Hepatocyte (in vitro differentiated cells): ENCODE data around the gene MFN2. TPM values are rescaled to one million over a fixed set of nuclear protein-coding genes. Genes with fewer than 3 reads are reported as not detected.

ENCODE experiments used
- DNase-seq: peaks from one replicate; pipeline ENCODE4 v3.0.0-alpha.2; 2016; ENCODE audit warnings: low spot score
- H2AFZ ChIP-seq: fragments of 200-600 bp; sonication (generic); 2 replicates; pipeline ENCODE4 v1.6.0; 2016; ENCODE audit warnings: antibody characterized with exemption, mild to moderate bottlenecking
- H3K27ac ChIP-seq: fragments of 200-600 bp; sonication (generic); 2 replicates; pipeline ENCODE4 v1.5.1; 2016; ENCODE audit warnings: mild to moderate bottlenecking
- H3K27me3 ChIP-seq: fragments of 200-600 bp; sonication (generic); 2 replicates; pipeline ENCODE4 v1.6.1; 2016
- H3K36me3 ChIP-seq: fragments of 200-600 bp; sonication (generic); replicated peaks from 2 replicates; pipeline ENCODE4 v1.5.1; 2016; ENCODE audit warnings: low read depth; ENCODE audit not compliant: insufficient read depth
- H3K4me1 ChIP-seq: fragments of 200-600 bp; sonication (generic); 2 replicates; pipeline ENCODE4 v1.5.1; 2016; ENCODE audit warnings: mild to moderate bottlenecking, moderate library complexity; ENCODE audit not compliant: insufficient read depth
- H3K4me2 ChIP-seq: fragments of 200-600 bp; sonication (generic); 2 replicates; pipeline ENCODE4 v1.6.0; 2016
- H3K4me3 ChIP-seq: fragments of 200-600 bp; sonication (generic); 2 replicates; pipeline ENCODE4 v1.5.1; 2016; ENCODE audit warnings: mild to moderate bottlenecking
- H3K79me2 ChIP-seq: fragments of 200-600 bp; sonication (generic); 2 replicates; pipeline ENCODE4 v1.6.0; 2017; ENCODE audit warnings: mild to moderate bottlenecking
- H3K9me2 ChIP-seq: fragments of 200-600 bp; sonication (generic); replicated peaks from 2 replicates; pipeline ENCODE4 v1.6.0; 2017; ENCODE audit warnings: mild to moderate bottlenecking; ENCODE audit not compliant: insufficient read depth
- H3K9me3 ChIP-seq: fragments of 200-600 bp; sonication (generic); 2 replicates; pipeline ENCODE4 v1.5.1; 2016; ENCODE audit warnings: low read depth, mild to moderate bottlenecking
- H4K20me1 ChIP-seq: fragments of 200-600 bp; sonication (generic); 2 replicates; pipeline ENCODE4 v1.6.0; 2016; ENCODE audit warnings: mild to moderate bottlenecking; ENCODE audit not compliant: insufficient read depth, poor library complexity, severe bottlenecking
- EZH2 ChIP-seq: fragments of 200-600 bp; sonication (generic); IDR thresholded peaks from 2 replicates; pipeline ENCODE4 v1.6.1; 2016; ENCODE audit warnings: antibody characterized with exemption, mild to moderate bottlenecking, borderline replicate concordance
- EZH2phosphoT487 ChIP-seq: fragments of 200-600 bp; sonication (generic); IDR thresholded peaks from one replicate; pipeline ENCODE4 v1.6.1; 2018; ENCODE audit warnings: antibody characterized with exemption, mild to moderate bottlenecking, low read depth, moderate library complexity; ENCODE audit not compliant: unreplicated experiment, severe bottlenecking
- WGBS: methylation state at CpG from one replicate; pipeline ENCODE4 v1.1.6; 2016; ENCODE audit warnings: low lambda C conversion rate; ENCODE audit errors: missing lambda C conversion rate; 5-methylcytosine and 5-hydroxymethylcytosine counted together
- polyA plus RNA-seq: library from polyadenylated mRNA; unstranded; fragments of >200 nt; fragmentation: Nextera tagmentation; extraction: Ambion mirVana; gene quantifications from 2 replicates; pipeline ENCODE4 v1.2.1, GENCODE V29; 2016
- total RNA-seq: library from RNA; depleted of rRNA; stranded (reverse); fragments of >200 nt; gene quantifications from 2 replicates; pipeline ENCODE4 v1.2.3, GENCODE V29; 2014
- TF ChIP-seq, protein P1 (sequence below): fragments of 200-600 bp; sonication (generic); IDR thresholded peaks from 2 replicates; pipeline ENCODE4 v1.5.1; 2016; ENCODE audit warnings: antibody characterized with exemption, mild to moderate bottlenecking; ENCODE audit not compliant: poor library complexity

The MFN2 gene
- total and polyA plus RNA-seq, 2 experiments from 2014 or later = 43.1 to 54.3 TPM

DNA sequence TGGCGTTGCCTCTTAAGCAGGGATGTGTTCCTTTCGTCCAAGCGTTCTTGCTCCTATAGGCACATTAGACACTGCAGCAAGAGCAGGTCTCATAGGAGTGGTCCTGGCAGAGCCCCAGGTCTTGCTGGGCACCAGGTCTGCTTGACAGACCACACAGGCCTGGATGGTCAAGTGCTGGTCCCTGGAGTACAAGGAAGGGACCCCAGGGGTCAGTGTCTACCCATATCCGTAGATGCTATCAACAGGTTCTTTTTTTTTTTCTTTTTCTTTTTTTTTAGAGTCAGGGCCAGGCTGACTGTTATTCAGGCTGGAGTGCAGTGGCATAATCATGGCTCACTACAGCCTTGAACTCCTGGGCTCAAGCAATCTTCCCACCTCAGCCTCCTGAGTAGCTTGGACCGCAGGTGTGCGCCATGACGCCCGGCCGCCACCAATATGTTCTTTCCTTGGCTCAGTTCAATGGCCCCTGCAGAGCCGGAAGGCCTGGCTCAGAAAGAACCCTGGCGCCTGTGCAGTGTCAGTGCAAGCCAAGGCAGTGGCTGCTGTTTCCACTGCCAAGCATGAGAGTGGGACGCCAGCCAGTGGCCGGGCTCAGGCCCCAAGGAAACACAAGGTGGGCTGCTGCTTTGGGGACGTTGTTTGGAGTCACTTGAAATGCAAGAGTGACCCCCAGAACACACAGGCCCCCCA is 72.9 kb downstream of the MFN2 start:
- no peak for DNase-seq
- H2AFZ ChIP-seq = no peak overlapping the region
- no peak for TF ChIP-seq EZH2
- TF ChIP-seq EZH2phosphoT487 = no peak
- TF ChIP-seq, protein P1, sequence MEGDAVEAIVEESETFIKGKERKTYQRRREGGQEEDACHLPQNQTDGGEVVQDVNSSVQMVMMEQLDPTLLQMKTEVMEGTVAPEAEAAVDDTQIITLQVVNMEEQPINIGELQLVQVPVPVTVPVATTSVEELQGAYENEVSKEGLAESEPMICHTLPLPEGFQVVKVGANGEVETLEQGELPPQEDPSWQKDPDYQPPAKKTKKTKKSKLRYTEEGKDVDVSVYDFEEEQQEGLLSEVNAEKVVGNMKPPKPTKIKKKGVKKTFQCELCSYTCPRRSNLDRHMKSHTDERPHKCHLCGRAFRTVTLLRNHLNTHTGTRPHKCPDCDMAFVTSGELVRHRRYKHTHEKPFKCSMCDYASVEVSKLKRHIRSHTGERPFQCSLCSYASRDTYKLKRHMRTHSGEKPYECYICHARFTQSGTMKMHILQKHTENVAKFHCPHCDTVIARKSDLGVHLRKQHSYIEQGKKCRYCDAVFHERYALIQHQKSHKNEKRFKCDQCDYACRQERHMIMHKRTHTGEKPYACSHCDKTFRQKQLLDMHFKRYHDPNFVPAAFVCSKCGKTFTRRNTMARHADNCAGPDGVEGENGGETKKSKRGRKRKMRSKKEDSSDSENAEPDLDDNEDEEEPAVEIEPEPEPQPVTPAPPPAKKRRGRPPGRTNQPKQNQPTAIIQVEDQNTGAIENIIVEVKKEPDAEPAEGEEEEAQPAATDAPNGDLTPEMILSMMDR = no peak
- H3K4me2 ChIP-seq = no peak overlapping the region
- peak overlapping the region; percentile 64 for H3K27ac ChIP-seq
- no peaks in the 10 kb centered on the region for H4K20me1 ChIP-seq
- H3K27me3 ChIP-seq = no peaks in the 10 kb centered on the region
- H3K4me1 ChIP-seq = peaks cover 13% of the 10 kb centered on the region
- H3K9me3 ChIP-seq = no peaks in the 10 kb centered on the region
- H3K79me2 ChIP-seq = no peaks in the 10 kb centered on the region
- WGBS = 86% methylated on average over 14 of the region's 14 CpGs
- H3K9me2 ChIP-seq = no peaks in the 10 kb centered on the region
- H3K4me3 ChIP-seq = no peak overlapping the region
- H3K36me3 ChIP-seq = no peaks in the 10 kb centered on the region

DNA sequence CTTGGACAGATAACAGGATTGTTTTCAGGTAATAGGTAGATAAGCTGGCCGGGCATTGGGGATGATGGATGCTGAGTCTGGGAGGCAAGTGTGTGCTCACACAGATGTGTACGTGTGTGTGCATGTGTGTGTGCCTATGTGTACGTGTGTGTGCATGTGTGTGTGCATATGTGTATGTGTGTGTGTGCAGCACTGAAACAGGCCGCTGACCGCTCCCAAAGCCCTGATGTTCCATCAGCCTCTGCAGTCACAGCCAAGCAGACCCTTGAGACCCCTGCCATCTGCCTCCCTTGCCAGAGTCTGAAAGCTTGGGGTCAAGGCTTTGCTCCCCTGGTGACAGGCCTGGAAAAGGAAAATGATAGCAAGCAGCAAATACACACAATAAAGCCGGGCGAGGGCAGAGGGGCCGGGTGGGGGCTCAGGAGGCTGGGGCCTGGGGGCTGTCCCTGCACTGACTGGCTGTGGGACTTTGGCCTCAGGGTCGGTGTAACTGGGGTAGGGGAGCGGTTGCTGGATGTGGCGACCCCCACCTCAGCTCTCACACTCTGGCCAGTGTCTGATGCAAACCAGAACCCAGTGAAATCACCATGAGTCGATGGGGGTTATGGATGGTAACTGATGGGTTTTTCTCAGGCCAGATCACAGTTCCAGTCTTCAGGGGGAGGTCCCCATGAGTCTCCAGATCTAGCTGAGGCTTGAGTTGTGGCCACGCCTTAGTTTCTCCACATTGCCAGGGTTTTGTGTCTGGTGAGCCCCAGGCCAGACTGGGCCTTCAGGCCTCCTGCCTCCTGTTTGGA is 73.7 kb downstream of the MFN2 start:
- H2AFZ ChIP-seq = no peak overlapping the region
- no peaks in the 10 kb centered on the region for H3K9me2 ChIP-seq
- H4K20me1 ChIP-seq = no peaks in the 10 kb centered on the region
- H3K9me3 ChIP-seq = no peaks in the 10 kb centered on the region
- no peaks in the 10 kb centered on the region for H3K36me3 ChIP-seq
- H3K4me1 ChIP-seq = peaks cover 13% of the 10 kb centered on the region
- 64% methylated on average over 13 of the region's 13 CpGs for WGBS
- no peaks in the 10 kb centered on the region for H3K79me2 ChIP-seq
- no peak overlapping the region for H3K4me3 ChIP-seq
- DNase-seq = no peak
- no peak overlapping the region for H3K27ac ChIP-seq
- no peak for TF ChIP-seq EZH2
- no peak for TF ChIP-seq EZH2phosphoT487
- TF ChIP-seq, protein P1 = no peak
- H3K27me3 ChIP-seq = no peaks in the 10 kb centered on the region
- H3K4me2 ChIP-seq = no peak overlapping the region

- H3K9me3 ChIP-seq = no peaks in the 10 kb centered on the region
- no peaks in the 10 kb centered on the region for H4K20me1 ChIP-seq
- no peaks in the 10 kb centered on the region for H3K79me2 ChIP-seq
- H3K27ac ChIP-seq = no peak overlapping the region
- no peaks in the 10 kb centered on the region for H3K9me2 ChIP-seq
- WGBS = 96% methylated on average over 6 of the region's 6 CpGs
- no peak overlapping the region for H3K4me3 ChIP-seq
- no peaks in the 10 kb centered on the region for H3K36me3 ChIP-seq
- H3K27me3 ChIP-seq = peaks cover 6% of the 10 kb centered on the region
- no peak for DNase-seq
- H2AFZ ChIP-seq = no peak overlapping the region
- TF ChIP-seq, protein P1 = no peak
- TF ChIP-seq EZH2 = no peak
- TF ChIP-seq EZH2phosphoT487 = no peak
- H3K4me2 ChIP-seq = no peak overlapping the region
- H3K4me1 ChIP-seq = peaks cover 13% of the 10 kb centered on the region
Observed at GRCh38 chr1:12055259-12055658, 75.0 kb downstream of the MFN2 start.
